Stimulated activated CD8-positive, alpha-beta memory T cell treated with anti-CD3 and anti-CD28 coated beads, Interleukin-12 subunit alpha, Interleukin-12 subunit beta, amount 100 ng/mL, for 1 hour (primary cell): ENCODE results near the gene PLD6.
"Not testable (repeated sequence)": the region's sequence is repeated elsewhere in the genome, so short reads cannot be mapped to it uniquely, and the experiment has no call there.

Source experiments
- DNase-seq: peaks from one replicate; pipeline ENCODE4 v3.0.0-alpha.2; 2020; ENCODE audit warnings: low read depth

PLD6 gene

GRCh38 chr17:17200831-17201230 lies 5.3 kb downstream of the PLD6 start:
- DNase-seq, result no peak

DNA sequence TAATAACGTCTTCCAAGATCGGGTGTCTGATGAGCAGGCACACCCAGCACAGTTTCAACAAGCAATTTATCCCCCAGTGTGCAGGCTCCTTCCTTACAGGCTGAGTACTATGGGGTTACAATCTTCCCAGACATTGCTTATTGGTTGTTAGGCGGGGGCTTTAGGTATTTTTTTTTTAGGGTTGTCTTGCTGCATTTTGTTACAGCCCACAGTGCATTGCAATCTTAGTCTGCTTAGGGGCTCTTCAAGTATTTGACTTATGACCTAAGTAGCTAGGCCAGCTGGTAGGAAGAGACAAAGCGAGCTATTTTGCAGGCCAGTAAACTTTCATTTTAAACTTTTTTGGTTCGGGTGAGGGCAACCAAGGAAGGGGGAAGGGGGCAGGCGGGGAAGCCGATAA lies 5.8 kb downstream of the PLD6 start:
- no peak for DNase-seq

DNA sequence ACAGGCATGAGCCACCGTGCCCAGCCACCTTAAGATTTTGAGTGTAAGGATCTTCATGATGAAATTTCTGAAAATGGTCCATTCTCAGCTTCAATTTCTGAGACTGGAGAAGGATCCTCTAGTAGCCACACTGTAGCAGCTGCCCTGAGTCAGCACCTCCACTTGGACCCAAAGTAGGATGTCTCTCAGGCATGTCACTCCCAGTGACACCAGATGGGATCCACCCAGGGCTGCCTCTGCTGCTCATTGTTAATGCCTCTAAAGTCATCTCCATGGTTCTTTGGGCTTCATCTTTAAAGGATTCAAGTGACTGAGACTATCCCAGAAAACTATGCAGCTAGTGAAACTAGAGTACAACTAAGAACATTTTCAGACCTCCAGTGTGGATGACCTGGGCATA lies 7.9 kb downstream of the PLD6 start:
- DNase-seq, result no peak

- DNase-seq, result no peak
These were observed 9.4 kb downstream of the PLD6 start for GRCh38 chr17:17196776-17197175.

DNA sequence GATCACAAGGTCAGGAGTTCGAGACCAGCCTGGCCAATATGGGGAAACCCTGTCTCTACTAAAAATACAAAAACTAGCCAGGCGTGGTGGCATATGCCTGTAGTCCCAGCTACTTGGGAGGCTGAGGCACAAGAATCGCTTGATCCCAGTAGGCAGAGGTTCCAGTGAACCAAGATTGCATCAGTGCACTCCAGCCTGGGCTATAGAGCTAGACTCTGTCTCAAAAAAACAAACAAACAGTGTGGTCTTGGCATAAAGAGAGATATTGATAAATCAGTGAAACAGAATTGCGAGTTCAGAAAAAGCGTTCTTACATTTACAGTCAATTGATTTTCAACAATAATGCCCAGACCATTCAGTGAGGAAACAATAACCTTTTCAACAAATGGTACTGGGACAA lies 10.7 kb downstream of the PLD6 start:
- DNase-seq, result not testable (repeated sequence)

DNA sequence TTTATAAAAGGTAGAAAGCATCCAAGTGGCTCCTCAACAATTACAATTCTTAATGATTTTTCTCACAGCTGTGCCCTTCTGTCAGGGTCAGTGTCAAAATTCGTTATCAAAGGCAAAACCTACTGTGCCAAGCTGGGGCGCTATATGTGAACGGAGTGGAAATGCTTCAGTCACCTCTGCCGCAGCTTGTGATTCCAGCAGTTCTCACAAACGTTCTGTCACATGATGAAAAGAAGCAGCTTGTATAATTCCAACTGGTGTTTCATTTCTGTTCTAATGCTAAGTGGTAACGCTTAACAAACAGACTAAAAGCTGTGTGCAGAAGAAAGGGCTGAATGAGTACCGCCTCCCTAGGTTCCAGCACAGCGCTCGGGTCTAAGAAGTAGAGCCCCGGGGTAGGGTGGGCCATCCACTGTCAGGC lies 14.2 kb downstream of the PLD6 start:
- DNase-seq, result no peak

- DNase-seq, result no peak
These were observed 14.8 kb downstream of the PLD6 start for GRCh38 chr17:17191346-17191792.

GRCh38 chr17:17190188-17190587 lies 15.9 kb downstream of the PLD6 start:
- DNase-seq, result no peak

- DNase-seq, result no peak
These were observed 16.6 kb downstream of the PLD6 start for GRCh38 chr17:17189559-17189958.

GRCh38 chr17:17188586-17188985 lies 17.5 kb downstream of the PLD6 start:
- DNase-seq, result no peak

- DNase-seq, result no peak
These were observed 19.3 kb downstream of the PLD6 start for GRCh38 chr17:17186551-17187505.

DNA sequence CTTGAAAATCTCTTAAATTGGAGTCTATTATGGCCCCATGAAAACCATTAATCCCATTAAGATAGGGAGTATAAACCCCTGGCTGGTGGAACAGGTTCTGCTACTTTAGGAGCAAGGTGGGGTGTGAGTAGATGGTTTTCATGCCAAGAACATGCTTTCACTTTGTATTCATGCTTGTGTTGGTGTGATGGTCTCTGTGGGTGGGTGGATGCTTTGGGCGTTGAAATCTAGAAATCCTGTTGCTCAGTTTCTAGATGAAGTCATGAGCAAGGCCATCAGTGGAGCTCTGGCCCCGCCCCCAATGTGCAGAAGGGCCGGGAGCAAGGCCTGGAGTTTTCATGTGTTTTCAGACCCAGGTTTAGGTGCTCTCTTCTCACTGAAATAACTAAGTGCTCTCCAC lies 20.1 kb downstream of the PLD6 start:
- DNase-seq, result no peak

DNA sequence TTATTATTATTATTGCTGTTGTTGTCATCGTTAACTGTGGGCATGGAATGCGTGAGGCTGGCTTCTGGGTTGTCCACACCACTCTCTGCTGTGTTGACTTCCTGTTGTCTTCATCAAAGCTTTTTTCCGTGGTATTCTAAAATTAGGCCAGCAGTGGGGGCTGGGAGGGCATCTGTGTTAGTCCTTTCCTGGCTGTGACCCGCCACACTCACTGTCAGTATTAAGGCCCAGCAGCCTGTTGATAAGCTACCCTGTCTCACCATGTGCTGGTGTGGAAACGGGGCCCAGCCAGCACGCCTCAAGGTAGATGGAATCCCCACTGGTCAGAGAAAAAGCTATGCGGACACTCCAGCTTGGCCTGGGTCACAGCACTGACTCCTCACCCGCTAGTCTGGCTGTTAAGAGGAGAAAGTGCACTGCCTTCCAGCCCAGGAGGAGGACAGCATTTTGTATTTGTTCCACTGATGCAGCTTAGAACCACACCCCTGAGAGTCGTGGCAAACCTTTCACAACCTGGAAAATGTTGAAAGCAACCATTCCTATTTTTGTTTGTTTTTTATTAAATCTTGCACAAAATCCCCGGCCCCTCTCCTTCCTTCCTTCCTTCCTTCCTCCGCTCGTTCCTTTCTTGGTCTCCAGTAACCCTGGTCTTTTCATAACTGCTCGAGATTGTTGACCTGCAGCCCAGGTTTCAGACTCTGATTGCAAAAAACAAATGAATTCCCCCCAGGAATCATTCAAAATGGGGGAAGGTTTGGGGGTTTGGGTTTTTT lies 21.0 kb downstream of the PLD6 start:
- DNase-seq, result not testable (repeated sequence)

DNA sequence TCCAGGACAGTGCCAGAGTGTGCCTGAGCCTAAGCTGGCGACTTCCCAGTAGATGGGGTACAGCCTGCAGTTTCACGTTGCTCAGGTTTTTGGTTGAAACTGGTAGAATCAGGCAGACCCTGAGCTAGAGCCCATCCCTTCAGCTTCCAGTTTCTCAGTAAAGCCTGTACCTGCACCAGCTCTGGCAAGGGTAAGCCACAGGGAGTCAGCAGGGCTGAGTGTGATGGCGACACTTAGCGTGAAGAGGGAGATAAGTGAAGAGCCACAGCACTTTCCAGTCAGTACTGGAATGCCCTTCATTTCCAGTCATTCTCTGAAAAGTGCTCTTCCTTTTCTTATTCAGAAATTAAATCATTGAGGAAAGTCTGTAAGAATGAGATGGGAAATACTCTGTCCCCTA lies 22.4 kb downstream of the PLD6 start:
- DNase-seq, result no peak

DNA sequence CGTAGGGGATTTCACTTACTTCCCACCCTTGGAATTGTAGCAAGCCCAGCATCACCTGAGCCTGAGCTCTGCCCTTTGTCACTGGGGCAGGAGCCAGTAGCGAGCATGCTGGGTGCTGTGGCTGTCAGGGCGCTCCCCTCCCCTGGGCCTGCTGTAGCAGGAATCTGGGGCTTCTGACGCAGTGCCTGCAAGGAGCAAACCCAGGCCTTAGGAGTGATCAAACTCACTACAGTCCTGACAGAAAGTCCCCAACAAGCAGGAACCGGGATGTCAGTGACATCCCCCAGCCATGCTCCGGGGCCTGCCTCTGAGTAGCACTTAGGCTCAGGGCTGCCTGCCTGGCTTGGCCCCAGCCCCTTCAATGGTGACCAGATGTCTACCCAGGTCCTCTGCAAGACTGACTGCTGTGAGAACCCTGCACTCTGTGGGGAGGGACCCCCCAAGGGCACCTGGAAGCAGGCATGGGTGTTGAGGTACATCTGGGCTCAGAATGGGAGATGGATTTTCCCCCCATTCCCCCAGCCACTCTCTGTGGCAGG lies 23.5 kb downstream of the PLD6 start:
- DNase-seq, result no peak

DNA sequence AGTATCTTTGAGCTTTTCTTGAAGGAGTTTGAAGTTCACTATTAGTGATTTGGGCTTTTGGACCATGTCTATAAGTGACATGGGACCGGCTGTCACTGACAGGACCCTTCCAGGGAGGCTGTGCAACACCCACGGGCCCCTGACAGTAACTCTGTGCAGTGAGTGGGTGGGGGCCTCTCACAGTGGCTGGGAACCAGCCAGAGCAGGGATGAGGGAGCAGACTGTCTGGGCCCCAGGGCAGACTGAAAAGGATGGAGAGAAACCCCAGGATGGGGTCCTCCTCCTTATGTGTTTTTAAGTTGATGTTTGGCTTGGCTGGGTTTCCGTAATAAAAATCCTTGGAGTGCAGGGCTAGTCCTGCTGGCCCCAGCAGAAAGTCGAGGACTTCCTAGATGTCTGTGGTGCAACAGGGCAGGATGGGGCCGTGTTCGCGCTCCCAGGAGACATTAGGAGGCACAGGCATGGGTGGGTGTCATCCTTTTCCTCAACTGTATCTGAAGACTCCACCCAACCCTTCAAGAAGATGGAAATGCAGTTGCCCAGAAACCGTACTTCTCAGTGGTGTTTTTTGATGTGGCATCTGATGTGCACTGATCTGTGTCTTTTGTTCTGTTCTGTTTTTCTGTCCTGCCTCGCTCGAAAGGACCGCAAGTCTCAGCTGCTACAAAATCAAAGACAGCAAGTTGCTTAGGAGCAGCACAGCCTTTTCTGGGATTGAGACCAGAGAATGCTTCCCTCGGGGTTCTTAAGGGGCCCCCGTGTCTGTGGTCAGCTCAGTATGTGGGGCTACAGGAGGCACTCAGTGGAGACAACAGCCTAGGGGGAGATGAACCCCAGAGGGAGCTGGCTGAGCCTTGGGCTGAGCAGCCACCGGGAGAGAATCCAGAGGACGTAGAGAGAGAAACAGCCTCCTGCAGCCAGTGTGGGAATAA lies 24.2 kb downstream of the PLD6 start:
- DNase-seq, result no peak

- DNase-seq, result no peak
These were observed 25.2 kb downstream of the PLD6 start for GRCh38 chr17:17180741-17181525.

DNA sequence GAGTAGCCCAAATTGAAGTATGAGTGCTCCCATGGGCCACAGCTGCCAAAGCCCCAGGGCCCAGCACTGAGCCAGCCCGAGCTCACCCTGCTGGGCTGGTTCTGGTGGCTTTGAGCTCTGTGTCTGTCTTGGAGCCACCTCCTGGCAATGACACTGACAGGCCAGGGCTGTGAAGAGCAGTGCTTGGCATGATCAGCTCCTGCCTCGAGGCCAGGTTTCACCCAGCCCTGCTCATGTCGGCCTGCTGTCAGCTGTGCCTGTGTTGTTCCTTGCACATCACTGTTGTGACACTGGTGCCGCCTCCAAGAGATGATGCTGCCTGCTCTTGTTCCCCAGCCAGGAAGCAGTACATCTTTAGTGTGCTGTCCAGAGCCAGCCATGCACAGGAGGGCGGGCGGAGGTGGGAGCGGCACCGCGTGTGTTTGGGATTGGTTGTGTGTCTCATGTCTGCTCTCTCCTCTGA lies 26.0 kb downstream of the PLD6 start:
- no peak for DNase-seq

DNA sequence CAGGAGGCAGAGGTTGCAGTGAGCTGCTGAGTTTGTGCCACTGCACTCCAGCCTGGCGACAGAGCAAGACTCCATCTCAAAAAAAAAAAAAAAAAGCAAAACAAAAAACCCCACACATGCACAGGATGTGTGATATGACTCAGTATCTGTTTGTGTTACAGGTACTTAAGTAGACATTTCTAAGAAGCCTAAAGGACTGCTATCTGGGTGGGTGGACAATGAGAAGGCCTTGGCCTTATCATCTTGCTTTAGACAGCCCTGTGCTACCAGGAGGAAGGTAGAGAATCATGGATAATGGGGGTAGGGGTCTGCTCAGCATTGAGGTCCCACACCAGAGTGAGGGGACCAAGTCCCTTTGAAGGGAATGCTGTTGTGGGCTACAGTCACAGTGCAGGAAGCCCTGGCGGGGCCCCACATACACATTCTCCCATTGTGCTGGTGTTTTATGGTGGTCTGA lies 26.7 kb downstream of the PLD6 start:
- no peak for DNase-seq

- no peak for DNase-seq
These were observed 29.0 kb downstream of the PLD6 start for GRCh38 chr17:17177176-17177575.

GRCh38 chr17:17176341-17176740 lies 29.8 kb downstream of the PLD6 start:
- no peak for DNase-seq
